GM12878 (cell line): ENCODE data around the gene NEAT1. TPM values are rescaled to one million over a fixed set of nuclear protein-coding genes. Genes with fewer than 3 reads are reported as not detected.

Source experiments
- ATAC-seq: fragments of 200-7000 bp; cut with Tn5 transposase; 3 replicates; pipeline ENCODE4 v1.9.1; 2020; ENCODE audit warnings: mild to moderate bottlenecking, moderate library complexity
- BruUV-seq: library from RNA; stranded (reverse); fragments of 400-500 nt; replicated peaks from 2 replicates; lab custom pipeline; 2021; lab: Mats Ljungman, UMichigan
- CTCF ChIA-PET: fragments of 300-600 bp; sonication (Branson Sonifier 250); formaldehyde crosslinking; extraction: SDS; loops from one replicate; lab custom pipeline; 2021; ENCODE audit warnings: inconsistent platforms; lab: Yijun Ruan, JAX
- POLR2A ChIA-PET: fragments of 350-600 bp; formaldehyde crosslinking; extraction: SDS; loops from one replicate; lab custom pipeline; 2021; ENCODE audit warnings: inconsistent platforms; lab: Charles Lee
- RAD21 ChIA-PET: fragments of 300-600 bp; sonication (Branson Sonifier 250); formaldehyde crosslinking; loops from one replicate; lab custom pipeline; 2023; ENCODE audit warnings: antibody characterized with exemption; ENCODE audit not compliant: unreplicated experiment; lab: Charles Lee
- SMC1A ChIA-PET: fragments of 300-600 bp; sonication (Branson Sonifier 250); formaldehyde crosslinking; loops from one replicate; lab custom pipeline; 2023; ENCODE audit not compliant: unreplicated experiment, uncharacterized antibody; lab: Charles Lee
- DNase-seq: peaks from one replicate; pipeline ENCODE4 v3.0.0-alpha.2; 2011; ENCODE audit warnings: low read depth, low spot score
- FAIRE-seq: peaks from 3 replicates; lab custom pipeline; 2011; peaks lifted over from hg19 to GRCh38; lab: Jason Lieb, UNC
- H2AFZ ChIP-seq: 2 replicates; pipeline ENCODE4 v1.6.0; 2011; ENCODE audit warnings: low read depth, low read length, control low read depth; ENCODE audit not compliant: control insufficient read depth
- H3K27ac ChIP-seq: 2 replicates; pipeline ENCODE4 v1.5.1; 2011; ENCODE audit warnings: control low read depth; ENCODE audit not compliant: control insufficient read depth, insufficient read depth
- H3K27me3 ChIP-seq, 2 experiments: replicated peaks in 1 of 2; 2 replicates each; pipeline versions ENCODE4 v1.6.0 to v1.6.1; 2011; ENCODE audit warnings: low read length in 1 of 2; ENCODE audit not compliant: control insufficient read depth in 2 of 2, insufficient read depth in 2 of 2
- H3K36me3 ChIP-seq, 2 experiments: 2 replicates each; pipeline ENCODE4 v1.5.1; 2011; ENCODE audit warnings: low read length in 1 of 2; ENCODE audit not compliant: control insufficient read depth in 2 of 2, insufficient read depth in 2 of 2
- H3K4me1 ChIP-seq: 2 replicates; pipeline ENCODE4 v1.6.1; 2011; ENCODE audit warnings: mild to moderate bottlenecking, low read length, moderate library complexity, mixed read lengths; ENCODE audit not compliant: control insufficient read depth, insufficient read depth
- H3K4me2 ChIP-seq: 2 replicates; pipeline ENCODE4 v1.6.0; 2011; ENCODE audit warnings: control low read depth; ENCODE audit not compliant: control insufficient read depth, insufficient read depth
- H3K4me3 ChIP-seq: fragments of 200-600 bp; sonication (generic); 2 replicates; pipeline ENCODE4 v1.5.1; 2016
- H3K79me2 ChIP-seq: 2 replicates; pipeline ENCODE4 v1.6.0; 2011; ENCODE audit warnings: low read length; ENCODE audit not compliant: control insufficient read depth, insufficient read depth
- H3K9ac ChIP-seq: 2 replicates; pipeline ENCODE4 v1.8.0; 2011; ENCODE audit warnings: low read length, control low read depth, mixed read lengths; ENCODE audit not compliant: control insufficient read depth, insufficient read depth
- H3K9me3 ChIP-seq: replicated peaks from 3 replicates; pipeline ENCODE4 v1.5.1; 2011; ENCODE audit warnings: mild to moderate bottlenecking, low read length; ENCODE audit not compliant: control insufficient read depth, insufficient read depth
- H4K20me1 ChIP-seq: 2 replicates; pipeline ENCODE4 v1.6.0; 2011; ENCODE audit not compliant: control insufficient read depth, insufficient read depth
- CHD4 ChIP-seq: fragments of 200-600 bp; sonication (generic); IDR thresholded peaks from 2 replicates; pipeline ENCODE4 v1.6.1; 2016; ENCODE audit warnings: mild to moderate bottlenecking
- CREB1 ChIP-seq: IDR thresholded peaks from 2 replicates; pipeline ENCODE4 v1.6.1; 2012; ENCODE audit warnings: low read depth, mild to moderate bottlenecking, inconsistent platforms
- HDAC6 ChIP-seq: fragments of 200-600 bp; sonication (generic); IDR thresholded peaks from one replicate; pipeline ENCODE4 v1.8.0; 2017; ENCODE audit warnings: antibody characterized with exemption; ENCODE audit not compliant: unreplicated experiment
- LARP7 ChIP-seq: fragments of 450-650 bp; IDR thresholded peaks from 2 replicates; pipeline ENCODE4 v1.6.1; 2017; ENCODE audit warnings: mild to moderate bottlenecking
- MLLT1 ChIP-seq: fragments of 450-650 bp; IDR thresholded peaks from 2 replicates; pipeline ENCODE4 v1.6.1; 2016; ENCODE audit warnings: mild to moderate bottlenecking
- MTA3 ChIP-seq: IDR thresholded peaks from 2 replicates; pipeline ENCODE4 v1.6.1; 2012; ENCODE audit warnings: low read length, inconsistent platforms, borderline replicate concordance
- NRF1 ChIP-seq: conservative IDR thresholded peaks from 2 replicates; pipeline ENCODE4 v1.6.1; 2011; ENCODE audit warnings: mild to moderate bottlenecking, low read depth, low read length, improper control_type of control experiment
- SMAD1 ChIP-seq: fragments of 450-650 bp; IDR thresholded peaks from 2 replicates; pipeline ENCODE4 v1.6.1; 2018; ENCODE audit warnings: mild to moderate bottlenecking, low read depth; ENCODE audit not compliant: partially characterized antibody
- SMAD5 ChIP-seq: IDR thresholded peaks from 2 replicates; pipeline ENCODE4 v1.6.1; 2016; ENCODE audit warnings: antibody characterized with exemption, low read depth
- ZZZ3 ChIP-seq: IDR thresholded peaks from 2 replicates; pipeline ENCODE4 v1.6.1; 2011; ENCODE audit warnings: low read depth; ENCODE audit not compliant: control insufficient read depth, insufficient read length
- WGBS: methylation state at CpG from one replicate; pipeline ENCODE4 v1.1.6; 2016; ENCODE audit warnings: low lambda C conversion rate; ENCODE audit not compliant: insufficient replicate concordance, insufficient coverage; ENCODE audit errors: missing lambda C conversion rate; 5-methylcytosine and 5-hydroxymethylcytosine counted together
- in situ Hi-C: fragments of 300-500 bp; cut with MboI; formaldehyde crosslinking; loops from 9 replicates; pipeline ENCODE4 v1.14.3; 2018; ENCODE audit warnings: mixed read lengths
- intact Hi-C: fragments of 100-400 bp; cut with micrococcal nuclease; formaldehyde crosslinking; loops from one replicate; pipeline ENCODE4 v1.14.2; 2022; ENCODE audit not compliant: unreplicated experiment
- polyA plus RNA-seq, 11 experiments: library from polyadenylated mRNA; depleted of rRNA in 4 of 11; unstranded in 6 of 11; stranded (reverse) in 5 of 11; fragments of >200 nt; fragmentation: Nextera tagmentation in 4 of 11; fragmentation: Illumina TruSeq in 1 of 11; extraction: Ambion mirVana in 4 of 11; extraction: Trizol in 1 of 11; gene quantifications; 1 replicate in 1 of 11; 2 replicates in 10 of 11; pipeline versions ENCODE4 v1.2.1 to v1.2.3, GENCODE V29; 2011 to 2016; ENCODE audit warnings: inconsistent platforms in 2 of 11, missing spikeins in 2 of 11, low read depth in 1 of 11
- total RNA-seq, 4 experiments: library from RNA; depleted of rRNA in 3 of 4; stranded (reverse); fragments of >200 nt in 3 of 4; fragmentation: Illumina TruSeq in 1 of 4; extraction: Trizol in 1 of 4; gene quantifications; 2 replicates each; pipeline versions ENCODE4 v1.2.1 to v1.2.3, GENCODE V29; 2013 to 2021
- TF ChIP-seq, protein P1 (sequence below): fragments of 450-650 bp; IDR thresholded peaks from 2 replicates; pipeline ENCODE4 v1.6.1; 2017; ENCODE audit warnings: mild to moderate bottlenecking

Gene NEAT1
- total and polyA plus RNA-seq, 10 of the 15 experiments (the other 5 are each of a cell fraction or from before 2014, with no cell fraction given), result 13.6 to 328 (median 69.4) TPM

DNA sequence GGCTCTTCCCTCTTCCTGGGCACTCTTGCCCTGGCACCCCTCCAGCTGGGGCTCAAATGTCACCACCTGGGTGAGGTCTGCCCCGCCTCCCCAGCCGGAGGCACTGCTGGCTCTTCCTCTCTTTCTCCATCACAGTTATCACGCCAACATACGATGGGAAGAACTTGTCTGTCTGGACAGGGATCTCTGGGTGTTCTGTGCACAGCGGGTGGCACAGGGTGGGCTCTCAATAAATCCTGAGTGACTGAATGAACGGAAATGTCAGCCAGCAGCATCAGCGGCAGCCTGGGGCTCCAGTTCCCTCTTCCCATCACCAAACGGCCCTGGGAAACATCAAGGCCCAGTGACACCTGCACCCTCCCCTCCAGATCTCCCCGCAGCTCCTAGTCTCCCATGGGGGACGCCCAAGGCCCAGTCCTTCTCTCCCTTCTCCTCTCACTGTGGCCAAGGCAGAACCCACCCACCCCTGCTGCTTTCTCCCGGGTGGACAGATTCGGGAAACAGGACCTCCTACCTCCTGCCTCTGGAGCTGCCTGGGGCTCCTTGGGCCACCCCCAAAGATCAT, 39.7 kb upstream of the NEAT1 start:
- H3K27ac ChIP-seq, result peak overlapping the region; percentile 99
- ChIA-PET SMC1A (interaction anchor here (1.8 to 4.1 kb wide), 4 partner anchors 20 to 86 kb away, joined by 7 to 20 read pairs (median 8); no protein-coding TSS in a partner anchor), CTCF (interaction anchor here (0.7 to 1.8 kb wide), 8 partner anchors 9 to 190 kb away, joined by 3 to 13 read pairs (median 4); no protein-coding TSS in a partner anchor), RAD21 (interaction anchor here (1.2 to 3.4 kb wide), 3 partner anchors 34 to 127 kb away, joined by 3 to 23 read pairs (median 3); no protein-coding TSS in a partner anchor)
- intact Hi-C loops, result loop anchor here (2.0 to 5.0 kb wide), 2 partner anchors 34 to 114 kb away; partner anchors contain the start of gene MALAT1
- H3K4me1 ChIP-seq, result peaks cover 56% of the 10 kb centered on the region
- BruUV-seq, result TSS peak; percentile 79
- WGBS, result 8% methylated on average over 12 of the region's 12 CpGs
- FAIRE-seq (no peak), ATAC-seq (no peak)
- H3K4me3 ChIP-seq, result peak overlapping the region; percentile 90
- peak overlapping the region; percentile 67 for H2AFZ ChIP-seq
- peaks cover 30% of the 10 kb centered on the region for H3K79me2 ChIP-seq
- peaks cover 0 to 3% of the 10 kb centered on the region in 2 experiments; a peak in 2 of 4 replicates for H3K36me3 ChIP-seq
- H3K9ac ChIP-seq, result peak overlapping the region; percentile 98
- TF ChIP-seq SMAD1, result no peak
- TF ChIP-seq NRF1, result no peak
- TF ChIP-seq CREB1, result no peak
- 0 out of 2 replicates have a peak, but pooled peaks have one; percentile 19 for TF ChIP-seq MTA3
- TF ChIP-seq CHD4, result no peak
- peak; percentile 7; the same call in 1 of the 2 replicates for TF ChIP-seq LARP7
- 0 out of 2 replicates have a peak, but pooled peaks have one; percentile 46 for TF ChIP-seq SMAD5
- TF ChIP-seq, protein P1, sequence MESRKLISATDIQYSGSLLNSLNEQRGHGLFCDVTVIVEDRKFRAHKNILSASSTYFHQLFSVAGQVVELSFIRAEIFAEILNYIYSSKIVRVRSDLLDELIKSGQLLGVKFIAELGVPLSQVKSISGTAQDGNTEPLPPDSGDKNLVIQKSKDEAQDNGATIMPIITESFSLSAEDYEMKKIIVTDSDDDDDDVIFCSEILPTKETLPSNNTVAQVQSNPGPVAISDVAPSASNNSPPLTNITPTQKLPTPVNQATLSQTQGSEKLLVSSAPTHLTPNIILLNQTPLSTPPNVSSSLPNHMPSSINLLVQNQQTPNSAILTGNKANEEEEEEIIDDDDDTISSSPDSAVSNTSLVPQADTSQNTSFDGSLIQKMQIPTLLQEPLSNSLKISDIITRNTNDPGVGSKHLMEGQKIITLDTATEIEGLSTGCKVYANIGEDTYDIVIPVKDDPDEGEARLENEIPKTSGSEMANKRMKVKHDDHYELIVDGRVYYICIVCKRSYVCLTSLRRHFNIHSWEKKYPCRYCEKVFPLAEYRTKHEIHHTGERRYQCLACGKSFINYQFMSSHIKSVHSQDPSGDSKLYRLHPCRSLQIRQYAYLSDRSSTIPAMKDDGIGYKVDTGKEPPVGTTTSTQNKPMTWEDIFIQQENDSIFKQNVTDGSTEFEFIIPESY, result peak; percentile 43; the same call in 1 of the 2 replicates
- no peak for TF ChIP-seq MLLT1
- TF ChIP-seq ZZZ3, result no peak
- no peak for TF ChIP-seq HDAC6
- TF ChIP-seq, all 136 proteins: peak for 4
- Histone ChIP-seq H3K27me3 (no peaks in the 10 kb centered on the region), H4K20me1 (no peaks in the 10 kb centered on the region), H3K4me2 (peak overlapping the region; percentile 99), H3K9me3 (no peaks in the 10 kb centered on the region)
- in situ Hi-C loops, result no loop called here
- DNase-seq, result no peak
- POLR2A ChIA-PET, result interaction anchor here (0.5 to 1.7 kb wide), 12 partner anchors 25 to 123 kb away, joined by 3 to 10 read pairs (median 4); partner anchors contain the start of gene MALAT1
